ENCODE measurements around the gene CBARP. TPM values are rescaled to one million over a fixed set of nuclear protein-coding genes. Genes with fewer than 3 reads are reported as not detected.

Gene CBARP
- total and polyA plus RNA-seq, 4 donors, result 0.05 to 0.25 (median 0.06) TPM; not detected in 1

DNA sequence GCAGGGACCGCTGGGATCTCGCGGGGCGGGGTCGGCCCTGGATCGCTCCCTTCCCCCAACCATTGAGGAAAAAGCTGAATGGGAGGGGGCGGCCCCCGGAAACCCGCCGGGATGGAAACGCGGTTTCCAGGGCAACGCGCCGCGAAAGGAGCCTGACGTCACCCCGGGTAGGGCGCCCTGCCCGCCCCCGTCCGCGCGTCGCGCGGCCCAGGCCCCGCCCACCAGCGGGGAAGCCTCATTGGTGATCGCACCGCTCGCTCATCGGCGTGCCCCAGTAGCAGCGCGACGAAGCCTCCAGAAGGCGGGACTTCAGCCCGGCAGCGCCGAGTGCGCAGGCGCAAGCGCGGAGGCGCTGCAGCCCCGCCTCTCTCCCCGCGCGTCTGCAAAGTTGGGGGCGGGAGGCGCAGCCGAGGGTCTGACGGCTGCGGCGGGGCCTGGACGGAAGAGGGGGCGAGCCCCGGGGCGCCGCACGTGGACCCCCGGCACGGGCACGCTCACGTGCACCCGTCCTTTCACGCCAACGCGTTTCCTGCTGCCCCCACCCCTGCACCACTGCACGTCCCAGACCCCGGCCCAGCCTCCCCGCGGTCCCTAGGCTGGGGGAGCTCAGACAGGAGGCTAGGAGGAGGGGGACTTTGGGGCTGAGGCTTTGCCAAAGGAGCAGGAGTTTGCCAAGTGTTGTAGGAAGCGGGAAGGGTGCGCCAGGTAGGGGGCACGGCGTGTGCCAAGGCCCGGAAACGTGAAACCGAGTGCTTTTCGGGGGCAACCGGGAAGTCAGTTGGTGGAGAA, 23.1 kb upstream of the CBARP start:
- peaks cover 23 to 69% (median 47%) of the 10 kb centered on the region in 4 donors for H3K4me1 ChIP-seq (ENCODE audit: control insufficient read depth in 4 of 4, insufficient read depth in 4 of 4, low read length in 3 of 4)
- peak; percentile 96 for DNase-seq (ENCODE audit: low spot score)
- peaks cover 7 to 14% (median 9%) of the 10 kb centered on the region in 4 donors for H3K36me3 ChIP-seq (ENCODE audit: control insufficient read depth in 4 of 4, insufficient read depth in 3 of 4, low read depth in 1 of 4, low read length in 3 of 4)
- H3K4me3 ChIP-seq (ENCODE audit: low read depth in 1 of 3, low read length in 3 of 3), result peak overlapping the region; percentile 11 to 62 (median 52)
- H3K9ac ChIP-seq (ENCODE audit: low read depth in 1 of 2, low read length in 2 of 2), result peak overlapping the region; percentile 2 to 59
- H3K27ac ChIP-seq (ENCODE audit: low read depth in 1 of 2, low read length in 2 of 2), result peak overlapping the region; percentile 93 to 97
- no peaks in the 10 kb centered on the region for H3K27me3 ChIP-seq (ENCODE audit: control insufficient read depth in 4 of 4, insufficient read depth in 4 of 4, low read length in 3 of 4)
- TF ChIP-seq, protein P1, sequence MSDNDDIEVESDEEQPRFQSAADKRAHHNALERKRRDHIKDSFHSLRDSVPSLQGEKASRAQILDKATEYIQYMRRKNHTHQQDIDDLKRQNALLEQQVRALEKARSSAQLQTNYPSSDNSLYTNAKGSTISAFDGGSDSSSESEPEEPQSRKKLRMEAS (IDR thresholded peaks at IDR 0.05), result no peak
- no peak for TF ChIP-seq RAD21 (IDR thresholded peaks at IDR 0.05)
- TF ChIP-seq EGR1 (IDR thresholded peaks at IDR 0.05; ENCODE audit: low read depth in 2 of 2), result peak in 1 of 2 donors; percentile 68
- TF ChIP-seq GABPA (IDR thresholded peaks at IDR 0.05 in 1 of 2, conservative IDR thresholded peaks at IDR 0.05 in 1 of 2), result no peak
- no peak for TF ChIP-seq TAF1 (conservative IDR thresholded peaks at IDR 0.05)
- TF ChIP-seq, protein P2, sequence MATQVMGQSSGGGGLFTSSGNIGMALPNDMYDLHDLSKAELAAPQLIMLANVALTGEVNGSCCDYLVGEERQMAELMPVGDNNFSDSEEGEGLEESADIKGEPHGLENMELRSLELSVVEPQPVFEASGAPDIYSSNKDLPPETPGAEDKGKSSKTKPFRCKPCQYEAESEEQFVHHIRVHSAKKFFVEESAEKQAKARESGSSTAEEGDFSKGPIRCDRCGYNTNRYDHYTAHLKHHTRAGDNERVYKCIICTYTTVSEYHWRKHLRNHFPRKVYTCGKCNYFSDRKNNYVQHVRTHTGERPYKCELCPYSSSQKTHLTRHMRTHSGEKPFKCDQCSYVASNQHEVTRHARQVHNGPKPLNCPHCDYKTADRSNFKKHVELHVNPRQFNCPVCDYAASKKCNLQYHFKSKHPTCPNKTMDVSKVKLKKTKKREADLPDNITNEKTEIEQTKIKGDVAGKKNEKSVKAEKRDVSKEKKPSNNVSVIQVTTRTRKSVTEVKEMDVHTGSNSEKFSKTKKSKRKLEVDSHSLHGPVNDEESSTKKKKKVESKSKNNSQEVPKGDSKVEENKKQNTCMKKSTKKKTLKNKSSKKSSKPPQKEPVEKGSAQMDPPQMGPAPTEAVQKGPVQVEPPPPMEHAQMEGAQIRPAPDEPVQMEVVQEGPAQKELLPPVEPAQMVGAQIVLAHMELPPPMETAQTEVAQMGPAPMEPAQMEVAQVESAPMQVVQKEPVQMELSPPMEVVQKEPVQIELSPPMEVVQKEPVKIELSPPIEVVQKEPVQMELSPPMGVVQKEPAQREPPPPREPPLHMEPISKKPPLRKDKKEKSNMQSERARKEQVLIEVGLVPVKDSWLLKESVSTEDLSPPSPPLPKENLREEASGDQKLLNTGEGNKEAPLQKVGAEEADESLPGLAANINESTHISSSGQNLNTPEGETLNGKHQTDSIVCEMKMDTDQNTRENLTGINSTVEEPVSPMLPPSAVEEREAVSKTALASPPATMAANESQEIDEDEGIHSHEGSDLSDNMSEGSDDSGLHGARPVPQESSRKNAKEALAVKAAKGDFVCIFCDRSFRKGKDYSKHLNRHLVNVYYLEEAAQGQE (IDR thresholded peaks at IDR 0.05), result no peak
- TF ChIP-seq SP1 (IDR thresholded peaks at IDR 0.05), result peak; percentile 65
- H3K9me3 ChIP-seq (ENCODE audit: control insufficient read depth in 4 of 4, low read length in 3 of 4), result no peaks in the 10 kb centered on the region
- WGBS, result 1% methylated on average over 82 of the region's 83 CpGs

DNA sequence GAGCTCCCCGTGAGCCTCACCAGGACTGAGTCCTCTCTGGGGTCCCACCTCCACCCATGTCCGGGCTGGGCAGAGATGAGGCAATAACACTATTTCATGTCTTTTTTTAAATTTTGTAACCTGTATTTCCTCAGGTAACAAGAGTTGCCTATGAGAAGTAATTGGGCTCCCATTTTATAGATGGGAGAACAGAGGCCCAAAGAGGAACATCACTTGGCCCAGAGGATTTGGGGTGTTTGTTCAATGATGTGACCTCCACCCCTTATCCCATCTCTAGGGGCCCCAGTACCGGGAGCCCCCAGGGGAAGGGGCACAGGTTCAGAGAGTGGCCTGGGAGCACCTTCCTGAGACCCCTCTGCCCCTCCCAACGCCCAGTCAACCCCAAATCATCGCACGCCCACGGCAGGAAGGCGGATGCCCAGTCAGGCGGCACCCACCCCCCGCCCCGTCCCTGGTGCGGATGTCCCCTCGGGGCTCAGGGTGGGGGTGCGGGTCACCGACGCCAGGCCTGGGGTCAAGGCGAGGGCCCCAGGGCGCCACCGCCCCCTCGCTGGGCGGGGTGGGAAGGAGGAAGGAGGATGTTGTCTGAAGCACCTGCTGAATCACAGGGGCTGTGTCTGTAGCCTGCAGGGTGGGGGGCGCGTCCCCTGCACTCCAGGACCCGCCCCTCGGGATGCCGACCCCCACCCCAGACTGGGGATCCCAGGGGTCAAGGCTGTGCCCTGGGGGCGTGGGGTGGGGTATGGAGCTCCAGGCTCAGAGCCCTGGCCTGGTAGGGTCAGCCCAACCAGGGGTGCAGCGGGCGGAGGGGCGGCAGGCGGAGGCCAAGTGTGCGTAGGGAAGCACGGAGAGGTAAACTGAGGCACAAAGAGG, 22.3 kb upstream of the CBARP start:
- Histone ChIP-seq H3K36me3 (ENCODE audit: control insufficient read depth in 4 of 4, insufficient read depth in 3 of 4, low read depth in 1 of 4, low read length in 3 of 4) (peaks cover 8 to 22% (median 16%) of the 10 kb centered on the region in 4 donors), H3K27ac (ENCODE audit: low read depth in 1 of 2, low read length in 2 of 2) (peak overlapping the region; percentile 82 to 97), H3K9me3 (ENCODE audit: control insufficient read depth in 4 of 4, low read length in 3 of 4) (no peaks in the 10 kb centered on the region), H3K4me1 (ENCODE audit: control insufficient read depth in 4 of 4, insufficient read depth in 4 of 4, low read length in 3 of 4) (peaks cover 22 to 69% (median 50%) of the 10 kb centered on the region in 4 donors), H3K9ac (ENCODE audit: low read depth in 1 of 2, low read length in 2 of 2) (peak overlapping the region; percentile 37 to 52), H3K27me3 (ENCODE audit: control insufficient read depth in 4 of 4, insufficient read depth in 4 of 4, low read length in 3 of 4) (no peaks in the 10 kb centered on the region), H3K4me3 (ENCODE audit: low read depth in 1 of 3, low read length in 3 of 3) (no peak overlapping the region)
- DNase-seq (ENCODE audit: low spot score), result no peak
- WGBS, result 16% methylated on average over 33 of the region's 33 CpGs
- no peak for TF ChIP-seq HNF4A (conservative IDR thresholded peaks at IDR 0.05)
- peak; percentile 48 for TF ChIP-seq NR2F2 (IDR thresholded peaks at IDR 0.05)

DNA sequence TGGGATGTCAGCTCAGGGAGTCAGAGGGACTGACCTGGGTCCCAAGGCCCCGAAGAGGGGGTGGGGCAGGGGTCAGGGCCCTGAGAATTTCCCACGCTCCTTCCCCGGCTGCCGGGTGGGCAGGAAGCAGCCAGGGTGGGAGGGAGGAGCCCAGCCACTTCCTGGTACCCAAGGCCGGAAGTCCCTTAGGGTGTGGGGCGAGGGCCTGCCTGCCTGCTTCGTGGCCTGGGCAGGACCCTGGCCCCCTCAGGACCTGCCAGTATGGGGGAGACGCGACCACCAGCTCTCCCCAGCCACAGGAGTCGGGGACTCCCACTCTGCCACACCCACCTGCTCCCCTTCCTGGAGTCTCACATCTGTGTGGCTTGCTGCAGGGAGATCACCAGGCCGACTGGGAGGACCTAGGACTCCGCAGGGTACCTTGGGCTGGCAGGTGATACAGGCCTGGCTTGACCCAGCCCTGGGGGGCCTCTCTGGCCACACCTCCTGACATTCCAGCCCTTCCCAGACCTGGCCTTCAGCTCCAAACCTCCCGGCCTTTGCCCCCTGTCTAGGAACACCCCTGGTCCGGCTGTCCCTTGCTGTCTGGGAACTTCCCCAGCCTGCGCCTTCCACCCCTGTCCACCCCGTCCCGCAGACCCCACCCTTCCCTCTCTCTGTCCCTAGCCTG, 21.5 kb upstream of the CBARP start:
- DNase-seq (ENCODE audit: low spot score), result no peak
- Histone ChIP-seq H3K9ac (ENCODE audit: low read depth in 1 of 2, low read length in 2 of 2) (peak overlapping the region; percentile 37 to 52), H3K4me3 (ENCODE audit: low read depth in 1 of 3, low read length in 3 of 3) (peak overlapping the region in 1 of 3 donors; percentile 4), H3K27ac (ENCODE audit: low read depth in 1 of 2, low read length in 2 of 2) (peak overlapping the region; percentile 82 to 97), H3K9me3 (ENCODE audit: control insufficient read depth in 4 of 4, low read length in 3 of 4) (no peaks in the 10 kb centered on the region), H3K36me3 (ENCODE audit: control insufficient read depth in 4 of 4, insufficient read depth in 3 of 4, low read depth in 1 of 4, low read length in 3 of 4) (peaks cover 14 to 29% (median 21%) of the 10 kb centered on the region in 4 donors), H3K4me1 (ENCODE audit: control insufficient read depth in 4 of 4, insufficient read depth in 4 of 4, low read length in 3 of 4) (peaks cover 29 to 75% (median 55%) of the 10 kb centered on the region in 4 donors), H3K27me3 (ENCODE audit: control insufficient read depth in 4 of 4, insufficient read depth in 4 of 4, low read length in 3 of 4) (no peaks in the 10 kb centered on the region)
- 11% methylated on average over 17 of the region's 17 CpGs for WGBS
- TF ChIP-seq TAF1 (conservative IDR thresholded peaks at IDR 0.05) (no peak), EGR1 (IDR thresholded peaks at IDR 0.05; ENCODE audit: low read depth in 2 of 2) (peak in 1 of 2 donors; percentile 2), HNF4A (conservative IDR thresholded peaks at IDR 0.05) (peak; percentile 80 to 84), JUND (IDR thresholded peaks at IDR 0.05) (peak in 1 of 2 donors; percentile 36), HNF4G (IDR thresholded peaks at IDR 0.05) (peak; percentile 68), GABPA (IDR thresholded peaks at IDR 0.05 in 1 of 2, conservative IDR thresholded peaks at IDR 0.05 in 1 of 2) (peak in 1 of 2 donors; percentile 76), SP1 (IDR thresholded peaks at IDR 0.05) (peak; percentile 53), RAD21 (IDR thresholded peaks at IDR 0.05) (peak in 1 of 2 donors; percentile 5), FOXA1 (IDR thresholded peaks at IDR 0.05) (no peak), NR2F2 (IDR thresholded peaks at IDR 0.05) (peak; percentile 96), RXRA (IDR thresholded peaks at IDR 0.05) (peak; percentile 60 to 77)
- TF ChIP-seq, protein P3, sequence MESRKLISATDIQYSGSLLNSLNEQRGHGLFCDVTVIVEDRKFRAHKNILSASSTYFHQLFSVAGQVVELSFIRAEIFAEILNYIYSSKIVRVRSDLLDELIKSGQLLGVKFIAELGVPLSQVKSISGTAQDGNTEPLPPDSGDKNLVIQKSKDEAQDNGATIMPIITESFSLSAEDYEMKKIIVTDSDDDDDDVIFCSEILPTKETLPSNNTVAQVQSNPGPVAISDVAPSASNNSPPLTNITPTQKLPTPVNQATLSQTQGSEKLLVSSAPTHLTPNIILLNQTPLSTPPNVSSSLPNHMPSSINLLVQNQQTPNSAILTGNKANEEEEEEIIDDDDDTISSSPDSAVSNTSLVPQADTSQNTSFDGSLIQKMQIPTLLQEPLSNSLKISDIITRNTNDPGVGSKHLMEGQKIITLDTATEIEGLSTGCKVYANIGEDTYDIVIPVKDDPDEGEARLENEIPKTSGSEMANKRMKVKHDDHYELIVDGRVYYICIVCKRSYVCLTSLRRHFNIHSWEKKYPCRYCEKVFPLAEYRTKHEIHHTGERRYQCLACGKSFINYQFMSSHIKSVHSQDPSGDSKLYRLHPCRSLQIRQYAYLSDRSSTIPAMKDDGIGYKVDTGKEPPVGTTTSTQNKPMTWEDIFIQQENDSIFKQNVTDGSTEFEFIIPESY (IDR thresholded peaks at IDR 0.05), result no peak
- TF ChIP-seq, protein P4, sequence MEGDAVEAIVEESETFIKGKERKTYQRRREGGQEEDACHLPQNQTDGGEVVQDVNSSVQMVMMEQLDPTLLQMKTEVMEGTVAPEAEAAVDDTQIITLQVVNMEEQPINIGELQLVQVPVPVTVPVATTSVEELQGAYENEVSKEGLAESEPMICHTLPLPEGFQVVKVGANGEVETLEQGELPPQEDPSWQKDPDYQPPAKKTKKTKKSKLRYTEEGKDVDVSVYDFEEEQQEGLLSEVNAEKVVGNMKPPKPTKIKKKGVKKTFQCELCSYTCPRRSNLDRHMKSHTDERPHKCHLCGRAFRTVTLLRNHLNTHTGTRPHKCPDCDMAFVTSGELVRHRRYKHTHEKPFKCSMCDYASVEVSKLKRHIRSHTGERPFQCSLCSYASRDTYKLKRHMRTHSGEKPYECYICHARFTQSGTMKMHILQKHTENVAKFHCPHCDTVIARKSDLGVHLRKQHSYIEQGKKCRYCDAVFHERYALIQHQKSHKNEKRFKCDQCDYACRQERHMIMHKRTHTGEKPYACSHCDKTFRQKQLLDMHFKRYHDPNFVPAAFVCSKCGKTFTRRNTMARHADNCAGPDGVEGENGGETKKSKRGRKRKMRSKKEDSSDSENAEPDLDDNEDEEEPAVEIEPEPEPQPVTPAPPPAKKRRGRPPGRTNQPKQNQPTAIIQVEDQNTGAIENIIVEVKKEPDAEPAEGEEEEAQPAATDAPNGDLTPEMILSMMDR (IDR thresholded peaks at IDR 0.05; ENCODE audit: low read depth, low read length, missing input control), result no peak

Measured in liver (tissue), 9 donors.